Fibroblast of pulmonary artery (primary cell): Measurements from ENCODE around the gene PROK2.

Experiments used
- DNase-seq: peaks from one replicate; pipeline ENCODE4 v3.0.0-alpha.2; 2010; ENCODE audit warnings: low read depth
- H3K4me3 ChIP-seq: replicated peaks from 2 replicates; pipeline ENCODE4 v1.5.1; 2011; ENCODE audit warnings: low read depth, mild to moderate bottlenecking, control low read depth, low read length, moderate library complexity
- TF ChIP-seq, protein P1 (sequence below): IDR thresholded peaks from 2 replicates; pipeline ENCODE4 v1.5.1; 2011; ENCODE audit warnings: mild to moderate bottlenecking, control low read depth, low read length, inconsistent platforms; ENCODE audit errors: missing control alignments

PROK2 gene

DNA sequence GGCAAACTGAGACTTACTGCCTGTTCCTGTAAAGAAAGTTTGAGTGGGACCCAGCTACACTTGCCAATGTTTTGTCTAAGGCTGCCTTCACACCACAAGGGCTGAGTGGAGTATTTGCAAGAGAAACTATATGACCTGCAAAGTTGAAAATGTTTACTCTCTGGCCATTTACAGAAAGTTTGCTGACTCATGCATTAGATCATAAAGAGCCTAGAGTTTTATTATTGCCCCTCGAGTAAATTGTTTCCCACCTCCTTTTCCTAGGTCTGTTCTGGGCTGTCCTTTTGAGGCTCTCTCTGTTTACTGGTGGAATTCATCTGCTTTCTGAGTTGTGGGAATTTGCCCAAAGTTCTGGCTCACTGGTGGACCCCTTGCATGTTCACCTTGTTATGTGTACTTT, 6.7 kb upstream of the PROK2 start:
- DNase-seq = no peak

DNA sequence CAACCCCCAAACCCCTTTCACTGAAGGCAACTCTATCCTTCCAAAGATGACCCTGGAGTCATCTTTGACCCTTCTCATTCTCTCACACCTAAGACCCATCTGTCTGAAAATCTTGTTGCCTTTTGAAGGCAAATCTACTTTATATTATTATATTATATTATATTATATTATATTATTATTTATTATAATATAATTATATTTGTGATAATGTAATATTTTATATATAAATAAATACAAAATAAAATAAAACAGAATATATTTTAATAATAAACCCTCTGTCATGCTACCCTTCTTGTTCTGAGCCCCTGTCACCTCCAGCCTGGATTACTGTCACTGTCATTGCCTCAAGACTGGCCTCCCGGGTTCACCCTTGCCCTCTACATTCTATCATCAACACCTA, 5.0 kb upstream of the PROK2 start:
- DNase-seq = no peak
- TF ChIP-seq, protein P1, sequence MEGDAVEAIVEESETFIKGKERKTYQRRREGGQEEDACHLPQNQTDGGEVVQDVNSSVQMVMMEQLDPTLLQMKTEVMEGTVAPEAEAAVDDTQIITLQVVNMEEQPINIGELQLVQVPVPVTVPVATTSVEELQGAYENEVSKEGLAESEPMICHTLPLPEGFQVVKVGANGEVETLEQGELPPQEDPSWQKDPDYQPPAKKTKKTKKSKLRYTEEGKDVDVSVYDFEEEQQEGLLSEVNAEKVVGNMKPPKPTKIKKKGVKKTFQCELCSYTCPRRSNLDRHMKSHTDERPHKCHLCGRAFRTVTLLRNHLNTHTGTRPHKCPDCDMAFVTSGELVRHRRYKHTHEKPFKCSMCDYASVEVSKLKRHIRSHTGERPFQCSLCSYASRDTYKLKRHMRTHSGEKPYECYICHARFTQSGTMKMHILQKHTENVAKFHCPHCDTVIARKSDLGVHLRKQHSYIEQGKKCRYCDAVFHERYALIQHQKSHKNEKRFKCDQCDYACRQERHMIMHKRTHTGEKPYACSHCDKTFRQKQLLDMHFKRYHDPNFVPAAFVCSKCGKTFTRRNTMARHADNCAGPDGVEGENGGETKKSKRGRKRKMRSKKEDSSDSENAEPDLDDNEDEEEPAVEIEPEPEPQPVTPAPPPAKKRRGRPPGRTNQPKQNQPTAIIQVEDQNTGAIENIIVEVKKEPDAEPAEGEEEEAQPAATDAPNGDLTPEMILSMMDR = no peak
- H3K4me3 ChIP-seq = no peak overlapping the region

More for the DNA sequence above, 6.7 kb upstream of the PROK2 start:
- TF ChIP-seq, protein P1 = no peak
- no peak overlapping the region for H3K4me3 ChIP-seq

DNA sequence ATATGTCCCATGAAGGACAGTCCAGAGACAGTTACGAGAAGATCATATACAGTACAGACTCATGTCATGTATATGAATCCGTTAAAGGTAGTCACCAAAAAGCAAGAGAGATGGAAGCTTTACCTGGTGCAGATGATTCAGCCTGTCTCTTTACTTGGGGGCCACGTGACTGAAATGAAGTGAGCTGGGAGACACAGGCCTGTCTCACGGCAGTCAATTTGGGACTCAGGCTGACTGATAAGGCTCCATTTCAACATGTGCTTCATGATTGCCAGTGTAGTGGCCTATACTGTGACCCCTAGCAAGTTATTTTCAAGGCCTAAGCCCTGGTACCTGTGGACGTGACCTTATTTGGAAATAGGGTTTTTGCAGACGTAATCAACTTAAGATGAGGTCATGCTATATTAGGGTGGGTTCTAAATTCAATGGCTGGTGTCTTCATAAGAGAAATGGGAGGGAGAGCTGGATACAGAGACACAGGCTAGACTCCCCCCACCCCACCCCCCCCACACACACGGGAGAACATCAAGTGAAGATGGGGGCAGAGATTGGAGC, 3.0 kb upstream of the PROK2 start:
- DNase-seq = no peak
- TF ChIP-seq, protein P1 = no peak
- no peak overlapping the region for H3K4me3 ChIP-seq

DNA sequence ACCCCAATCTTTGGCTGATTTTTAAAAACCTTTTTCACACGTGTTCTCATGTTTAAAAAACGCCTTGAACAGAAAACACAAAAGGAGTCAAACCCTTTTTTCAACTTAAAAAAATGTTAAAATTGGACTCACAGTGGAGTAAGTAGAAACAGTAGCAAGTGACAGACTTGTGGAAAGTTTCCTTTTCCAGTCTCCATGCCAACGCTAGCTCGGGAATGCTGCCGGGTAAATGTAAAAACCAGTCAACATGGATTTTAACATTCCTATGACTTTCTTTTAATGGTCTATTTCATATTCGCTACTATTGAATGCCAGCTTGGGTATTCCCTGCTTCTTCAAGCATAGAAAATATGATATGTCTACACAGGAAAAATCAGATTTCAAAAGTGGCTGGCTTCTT, 1.6 kb upstream of the PROK2 start:
- no peak overlapping the region for H3K4me3 ChIP-seq
- TF ChIP-seq, protein P1 = no peak

DNA sequence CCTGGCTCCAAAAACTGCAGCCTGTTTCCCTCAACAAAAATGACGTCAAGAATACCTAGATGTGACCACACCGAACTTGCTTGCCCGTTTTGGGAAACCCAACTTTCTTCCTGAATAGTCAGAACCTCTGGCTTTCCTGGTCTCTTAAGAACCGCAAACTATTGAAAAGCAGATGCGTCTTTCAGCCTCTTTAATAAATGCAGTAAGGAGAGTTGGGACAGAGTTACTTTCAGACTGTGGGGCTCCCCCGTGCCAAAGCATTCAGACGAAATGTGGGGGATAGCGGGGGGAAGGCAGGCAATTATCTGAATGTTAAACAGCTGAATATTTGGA, 1.2 kb upstream of the PROK2 start:
- H3K4me3 ChIP-seq = no peak overlapping the region
- no peak for DNase-seq
- TF ChIP-seq, protein P1 = no peak

More for the DNA sequence above, 1.6 kb upstream of the PROK2 start:
- DNase-seq = no peak

DNA sequence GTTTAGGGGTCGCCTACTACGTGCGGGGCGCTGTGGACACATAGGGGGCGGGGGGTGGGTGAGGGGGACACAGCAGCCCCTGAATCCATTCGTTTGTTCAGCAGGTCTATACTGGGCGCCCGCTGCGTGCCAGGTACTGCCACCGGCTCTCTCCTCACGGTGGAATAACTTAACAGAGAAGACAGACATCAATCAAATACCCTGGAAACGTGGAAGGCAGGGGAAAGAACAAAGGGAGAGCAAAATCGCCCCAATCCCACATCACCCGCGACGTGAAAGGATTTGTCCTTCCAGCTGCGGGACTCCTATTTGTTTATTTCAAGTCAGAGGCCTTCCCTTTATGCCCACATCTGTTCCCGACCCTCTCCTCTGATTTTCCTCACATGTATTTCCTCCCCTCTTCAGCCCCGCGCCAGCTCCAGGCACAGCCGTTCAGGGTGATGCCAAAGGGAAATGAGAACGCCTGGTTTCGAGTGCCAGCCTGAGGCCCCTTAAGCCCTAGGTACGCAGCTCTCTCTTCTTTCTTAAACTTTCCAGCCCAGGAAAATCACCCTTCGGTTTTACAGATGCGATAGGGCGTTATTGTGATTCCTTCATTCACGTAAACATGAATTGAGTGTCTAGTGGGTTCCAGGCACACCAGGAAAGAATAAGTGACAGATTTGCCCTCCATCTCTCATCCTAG, 726 bp upstream of the PROK2 start:
- no peak overlapping the region for H3K4me3 ChIP-seq
- TF ChIP-seq, protein P1 = no peak

More for the DNA sequence above, 726 bp upstream of the PROK2 start:
- DNase-seq = no peak
